ENCODE results near the gene HOXA7.

Gene HOXA7

DNA sequence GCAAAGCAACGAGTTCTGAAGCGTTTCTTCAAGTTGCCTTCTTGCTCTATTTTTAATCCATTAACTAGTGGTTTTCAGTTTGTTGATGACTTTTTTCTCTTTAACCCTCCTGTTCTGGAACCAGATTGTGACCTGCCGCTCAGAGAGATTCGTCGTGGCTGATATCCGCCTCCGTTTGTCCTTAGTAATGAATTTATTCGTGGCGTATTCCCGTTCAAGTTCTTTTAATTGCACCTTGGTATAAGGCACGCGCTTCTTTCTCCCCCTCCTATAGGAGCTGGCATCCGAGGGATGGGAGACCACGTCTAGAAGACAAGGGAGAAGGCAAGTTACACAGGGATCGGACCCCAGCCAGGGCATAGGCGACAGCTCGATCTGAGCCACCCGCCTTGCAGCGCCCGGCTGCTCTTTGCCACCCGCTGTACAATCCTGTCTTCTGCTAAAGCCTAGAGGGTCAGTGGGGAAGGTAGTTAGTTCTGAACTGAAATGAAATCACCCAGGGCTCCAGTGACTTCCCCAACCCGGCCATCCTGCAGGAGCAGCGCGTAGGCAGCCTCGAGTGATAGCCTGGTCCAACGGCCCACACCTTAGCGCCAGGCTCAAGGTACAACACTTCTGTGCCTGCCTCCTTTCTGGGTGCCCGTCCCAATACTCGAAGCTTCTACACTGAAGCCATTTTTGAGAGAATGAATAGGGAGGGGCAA lies 41.8 kb upstream of the HOXA7 start:
- no peak overlapping the region for H3K4me3 ChIP-seq (ENCODE audit: low read depth, low read length)
- TF ChIP-seq, protein P1, sequence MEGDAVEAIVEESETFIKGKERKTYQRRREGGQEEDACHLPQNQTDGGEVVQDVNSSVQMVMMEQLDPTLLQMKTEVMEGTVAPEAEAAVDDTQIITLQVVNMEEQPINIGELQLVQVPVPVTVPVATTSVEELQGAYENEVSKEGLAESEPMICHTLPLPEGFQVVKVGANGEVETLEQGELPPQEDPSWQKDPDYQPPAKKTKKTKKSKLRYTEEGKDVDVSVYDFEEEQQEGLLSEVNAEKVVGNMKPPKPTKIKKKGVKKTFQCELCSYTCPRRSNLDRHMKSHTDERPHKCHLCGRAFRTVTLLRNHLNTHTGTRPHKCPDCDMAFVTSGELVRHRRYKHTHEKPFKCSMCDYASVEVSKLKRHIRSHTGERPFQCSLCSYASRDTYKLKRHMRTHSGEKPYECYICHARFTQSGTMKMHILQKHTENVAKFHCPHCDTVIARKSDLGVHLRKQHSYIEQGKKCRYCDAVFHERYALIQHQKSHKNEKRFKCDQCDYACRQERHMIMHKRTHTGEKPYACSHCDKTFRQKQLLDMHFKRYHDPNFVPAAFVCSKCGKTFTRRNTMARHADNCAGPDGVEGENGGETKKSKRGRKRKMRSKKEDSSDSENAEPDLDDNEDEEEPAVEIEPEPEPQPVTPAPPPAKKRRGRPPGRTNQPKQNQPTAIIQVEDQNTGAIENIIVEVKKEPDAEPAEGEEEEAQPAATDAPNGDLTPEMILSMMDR (IDR thresholded peaks at IDR 0.05; ENCODE audit: low read depth, low read length, missing control alignments): no peak

DNA sequence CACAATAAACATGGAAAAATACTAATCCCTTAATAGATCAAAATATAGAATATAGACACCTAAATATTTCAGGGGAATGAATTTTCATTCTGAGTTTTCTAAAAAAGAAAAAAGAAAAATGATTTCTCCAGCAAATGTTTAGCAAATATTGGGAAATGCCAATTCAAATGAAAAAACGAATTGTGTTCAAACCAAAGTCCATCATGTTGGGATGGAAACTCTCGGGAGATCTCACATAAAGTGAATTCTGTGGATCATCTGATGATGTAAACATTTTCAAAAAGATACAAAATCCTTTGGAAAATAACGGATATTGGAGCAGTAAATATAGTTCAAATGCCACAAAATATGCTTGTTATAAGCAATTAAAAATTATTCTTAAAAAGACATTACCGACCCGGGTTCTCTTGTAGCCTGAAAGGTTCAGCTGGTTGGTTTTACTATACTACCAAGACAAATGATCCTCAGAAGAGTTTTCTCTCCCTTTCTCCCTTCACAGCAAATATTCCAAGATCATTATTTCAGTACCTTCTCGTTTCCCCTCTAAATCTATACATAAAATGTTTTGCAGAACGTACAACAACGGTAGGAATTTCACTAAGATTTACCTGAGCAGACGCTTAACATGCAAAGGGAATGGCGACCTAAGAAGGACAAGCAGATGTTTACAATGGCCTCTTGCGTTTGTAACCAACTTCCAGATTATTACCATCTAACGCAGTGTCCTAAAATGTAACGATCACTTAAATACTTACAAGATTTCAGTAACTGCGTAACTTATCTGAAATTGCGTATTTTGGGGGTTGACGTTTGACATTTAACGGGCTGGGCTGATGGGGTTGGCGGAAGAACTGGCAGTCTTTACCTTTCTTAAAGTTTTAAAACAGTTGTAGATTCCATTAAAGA lies 40.9 kb upstream of the HOXA7 start:
- TF ChIP-seq, protein P1 (IDR thresholded peaks at IDR 0.05; ENCODE audit: low read depth, low read length, missing control alignments): no peak

More for the DNA sequence above, 41.8 kb upstream of the HOXA7 start:
- DNase-seq (ENCODE audit: low read depth): no peak

DNA sequence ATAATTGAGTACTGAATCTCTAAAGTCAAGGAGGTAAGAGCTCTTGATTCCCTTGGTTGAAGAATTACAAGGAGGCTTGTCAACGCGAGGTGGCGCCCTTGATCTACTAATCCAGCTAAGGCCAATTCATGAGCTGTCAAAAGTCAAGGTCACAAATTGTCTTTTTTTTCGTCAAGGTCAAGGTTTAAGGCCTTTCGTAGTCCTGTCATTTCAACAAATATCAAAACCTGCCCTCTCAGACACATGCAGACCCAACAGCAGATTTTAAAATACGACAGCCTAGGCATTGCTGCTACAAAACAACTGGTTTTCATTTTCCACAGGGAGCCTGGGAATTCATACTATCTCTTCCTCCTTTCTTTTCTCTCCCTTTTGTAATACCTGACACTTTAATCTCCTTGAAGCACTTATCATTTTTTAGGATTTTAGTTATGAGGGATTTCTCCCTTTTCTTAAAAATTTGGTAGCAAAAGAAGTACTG lies 39.9 kb upstream of the HOXA7 start:
- DNase-seq (ENCODE audit: low read depth): peak; percentile 46
- no peak overlapping the region for H3K4me3 ChIP-seq (ENCODE audit: low read depth, low read length)
- TF ChIP-seq, protein P1 (IDR thresholded peaks at IDR 0.05; ENCODE audit: low read depth, low read length, missing control alignments): peak; percentile 68

More for the DNA sequence above, 40.9 kb upstream of the HOXA7 start:
- no peak for DNase-seq (ENCODE audit: low read depth)
- H3K4me3 ChIP-seq (ENCODE audit: low read depth, low read length): no peak overlapping the region

DNA sequence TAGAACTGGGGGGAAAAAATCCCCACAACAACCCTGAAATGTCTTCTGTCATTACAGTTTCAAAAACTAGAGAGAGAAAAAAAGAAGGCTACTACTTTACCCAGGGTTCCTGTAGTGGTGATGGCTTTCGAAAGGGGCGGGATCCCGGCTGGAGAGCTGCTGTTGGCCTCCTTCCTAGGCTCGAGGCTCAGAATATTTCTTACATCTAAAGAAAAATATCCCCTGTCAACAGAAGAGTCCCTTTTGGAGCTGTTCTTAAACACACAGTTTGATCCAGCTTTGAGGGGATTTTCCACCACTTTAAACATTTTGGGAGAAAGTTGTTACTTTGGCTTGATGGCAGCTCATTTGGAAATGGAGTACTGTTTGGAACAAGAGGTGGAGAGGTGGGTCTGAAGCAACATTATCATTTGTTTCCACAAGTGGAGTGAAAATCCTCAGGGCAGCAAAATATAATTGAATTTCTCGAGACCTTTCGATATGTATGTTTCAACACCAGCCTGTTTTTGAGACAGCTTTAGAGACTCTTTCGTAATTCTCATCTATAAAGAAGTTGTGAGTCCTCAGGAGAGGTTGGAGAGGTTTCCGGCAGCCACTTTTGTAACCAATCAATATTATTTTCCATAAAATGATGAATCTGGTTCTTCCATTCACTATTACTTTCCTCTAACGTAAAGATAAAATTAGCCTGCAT lies 38.4 kb upstream of the HOXA7 start:
- DNase-seq (ENCODE audit: low read depth): no peak
- no peak overlapping the region for H3K4me3 ChIP-seq (ENCODE audit: low read depth, low read length)
- TF ChIP-seq, protein P1 (IDR thresholded peaks at IDR 0.05; ENCODE audit: low read depth, low read length, missing control alignments): no peak

DNA sequence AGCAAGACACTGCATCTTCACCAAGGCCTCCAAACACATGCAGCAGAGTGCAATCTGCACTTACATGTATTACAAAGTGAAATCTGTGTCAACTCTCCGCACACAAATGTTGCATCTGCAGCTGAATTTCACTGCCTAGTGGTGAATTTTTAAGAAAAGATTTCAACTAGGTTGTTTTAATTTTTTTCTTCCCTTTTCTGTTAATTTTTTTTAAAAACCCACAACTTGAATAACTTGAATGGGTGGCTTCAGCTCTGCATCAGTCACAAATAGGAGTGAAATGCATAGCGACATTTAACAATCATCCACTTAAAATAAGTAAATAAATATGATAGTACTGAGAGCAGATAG lies 37.5 kb upstream of the HOXA7 start:
- H3K4me3 ChIP-seq (ENCODE audit: low read depth, low read length): no peak overlapping the region
- DNase-seq (ENCODE audit: low read depth): no peak
- TF ChIP-seq, protein P1 (IDR thresholded peaks at IDR 0.05; ENCODE audit: low read depth, low read length, missing control alignments): no peak

DNA sequence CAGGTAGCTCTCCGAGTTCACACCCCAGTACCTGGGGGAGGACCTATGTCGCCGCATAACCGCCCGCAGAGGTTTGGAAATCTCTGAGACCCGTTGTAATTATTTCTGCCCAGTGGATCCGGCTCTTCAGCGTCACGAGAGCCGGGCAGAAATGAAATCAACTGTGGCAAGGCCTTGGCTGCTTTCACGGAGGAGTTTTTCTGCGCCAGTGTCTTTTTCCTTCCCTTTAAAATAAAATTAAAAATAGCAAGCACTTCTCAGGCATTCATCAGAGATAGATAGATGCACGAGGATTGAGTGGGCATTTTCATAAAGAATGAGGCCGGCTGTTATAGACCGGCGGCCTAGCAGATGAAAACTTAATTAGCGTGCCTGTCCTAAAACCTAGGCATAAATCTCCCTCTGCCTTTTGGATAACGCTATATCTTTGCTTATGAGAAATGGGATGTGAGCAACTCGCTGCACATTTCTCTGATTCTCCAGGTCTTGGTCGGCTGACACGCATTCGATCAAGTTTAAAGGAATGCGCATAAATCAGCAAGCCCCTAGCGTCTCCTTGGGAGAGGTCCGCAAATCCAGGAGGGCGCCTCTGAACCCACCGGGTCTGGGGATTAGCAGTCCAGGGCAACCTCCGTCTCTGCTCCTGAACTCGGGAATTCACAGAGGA lies 37.0 kb upstream of the HOXA7 start:
- no peak overlapping the region for H3K4me3 ChIP-seq (ENCODE audit: low read depth, low read length)
- DNase-seq (ENCODE audit: low read depth): no peak
- TF ChIP-seq, protein P1 (IDR thresholded peaks at IDR 0.05; ENCODE audit: low read depth, low read length, missing control alignments): no peak

Measured in GM12864 (cell line).